GM18505 (cell line): ENCODE results near the gene TMA16.

Experiments used
- ATAC-seq: cut with Tn5 transposase; IDR thresholded peaks from one replicate; pipeline ENCODE4 v1.9.1; 2021; ENCODE audit not compliant: unreplicated experiment
- POLR2A ChIP-seq: IDR thresholded peaks from 4 replicates; pipeline ENCODE4 v1.6.1; 2011; ENCODE audit warnings: borderline replicate concordance; ENCODE audit not compliant: insufficient read depth, insufficient read length; ENCODE audit errors: extremely low read depth

Gene TMA16

GRCh38 chr4:163556650-163557391 is 62.3 kb downstream of the TMA16 start:
- no peak for TF ChIP-seq POLR2A
- no peak for ATAC-seq

GRCh38 chr4:163558539-163559044 is 64.1 kb downstream of the TMA16 start:
- ATAC-seq = peak; percentile 63
- TF ChIP-seq POLR2A = no peak

GRCh38 chr4:163562496-163562895 is 68.0 kb downstream of the TMA16 start:
- ATAC-seq = no peak
- TF ChIP-seq POLR2A = no peak

- no peak for ATAC-seq
- TF ChIP-seq POLR2A = no peak
These were observed 69.1 kb downstream of the TMA16 start for GRCh38 chr4:163563592-163563991.

GRCh38 chr4:163564221-163564720 is 69.8 kb downstream of the TMA16 start:
- no peak for ATAC-seq
- TF ChIP-seq POLR2A = no peak

GRCh38 chr4:163565226-163566135 is 71.0 kb downstream of the TMA16 start:
- no peak for ATAC-seq
- TF ChIP-seq POLR2A = no peak

GRCh38 chr4:163566257-163566796 is 71.8 kb downstream of the TMA16 start:
- no peak for ATAC-seq

GRCh38 chr4:163568843-163569242 is 74.4 kb downstream of the TMA16 start:
- TF ChIP-seq POLR2A = no peak
- peak; percentile 99 for ATAC-seq

More at GRCh38 chr4:163566257-163566796, 71.8 kb downstream of the TMA16 start:
- no peak for TF ChIP-seq POLR2A
